ENCODE measurements around the gene FAM110D. TPM values are rescaled to one million over a fixed set of nuclear protein-coding genes. Genes with fewer than 3 reads are reported as not detected.

FAM110D gene
- polyA plus RNA-seq, 1 experiment, result not detected

DNA sequence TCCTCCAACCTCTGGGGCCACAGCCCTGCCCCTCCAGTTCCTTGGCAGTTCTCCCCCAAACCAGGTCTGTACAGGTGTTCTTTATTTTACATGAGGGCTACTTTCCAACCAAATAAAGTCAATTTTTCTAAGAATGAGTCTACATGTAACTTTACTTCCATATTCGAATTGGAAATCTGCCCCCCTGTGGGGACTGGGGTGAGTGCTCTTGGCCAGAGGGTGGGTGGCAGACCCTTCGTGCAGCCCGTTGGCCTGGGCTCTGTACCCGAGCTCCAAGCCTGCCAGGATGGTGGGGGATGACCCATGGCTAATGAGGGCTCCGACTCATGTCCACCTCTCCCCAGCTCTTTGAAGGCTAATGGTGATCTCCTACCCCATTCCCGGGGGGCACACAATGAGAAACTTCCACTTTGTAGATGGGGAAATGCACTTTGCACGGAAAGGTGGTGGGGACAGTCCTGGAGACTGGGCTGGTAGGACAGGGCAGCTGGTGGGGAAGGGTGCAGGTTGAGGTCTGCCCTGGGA is 30.9 kb downstream of the FAM110D start:
- ChIA-PET POLR2A (interaction anchor here (0.6 kb wide), 1 partner anchor 121 kb away, joined by 5 read pairs; no protein-coding TSS in a partner anchor), CTCF (interaction anchor here (1.0 to 1.5 kb wide), 3 partner anchors 45 to 201 kb away, joined by 3 to 6 read pairs (median 4); no protein-coding TSS in a partner anchor)
- no peaks in the 10 kb centered on the region for H3K36me3 ChIP-seq (ENCODE audit: control insufficient read depth, insufficient read depth, low read length)
- H3K4me3 ChIP-seq (ENCODE audit: low read depth, low read length), result no peak overlapping the region
- TF ChIP-seq, protein P1, sequence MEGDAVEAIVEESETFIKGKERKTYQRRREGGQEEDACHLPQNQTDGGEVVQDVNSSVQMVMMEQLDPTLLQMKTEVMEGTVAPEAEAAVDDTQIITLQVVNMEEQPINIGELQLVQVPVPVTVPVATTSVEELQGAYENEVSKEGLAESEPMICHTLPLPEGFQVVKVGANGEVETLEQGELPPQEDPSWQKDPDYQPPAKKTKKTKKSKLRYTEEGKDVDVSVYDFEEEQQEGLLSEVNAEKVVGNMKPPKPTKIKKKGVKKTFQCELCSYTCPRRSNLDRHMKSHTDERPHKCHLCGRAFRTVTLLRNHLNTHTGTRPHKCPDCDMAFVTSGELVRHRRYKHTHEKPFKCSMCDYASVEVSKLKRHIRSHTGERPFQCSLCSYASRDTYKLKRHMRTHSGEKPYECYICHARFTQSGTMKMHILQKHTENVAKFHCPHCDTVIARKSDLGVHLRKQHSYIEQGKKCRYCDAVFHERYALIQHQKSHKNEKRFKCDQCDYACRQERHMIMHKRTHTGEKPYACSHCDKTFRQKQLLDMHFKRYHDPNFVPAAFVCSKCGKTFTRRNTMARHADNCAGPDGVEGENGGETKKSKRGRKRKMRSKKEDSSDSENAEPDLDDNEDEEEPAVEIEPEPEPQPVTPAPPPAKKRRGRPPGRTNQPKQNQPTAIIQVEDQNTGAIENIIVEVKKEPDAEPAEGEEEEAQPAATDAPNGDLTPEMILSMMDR (IDR thresholded peaks at IDR 0.05; ENCODE audit: insufficient read depth, low read depth, low read length), result no peak
- no peaks in the 10 kb centered on the region for H3K27me3 ChIP-seq (ENCODE audit: control insufficient read depth, insufficient read depth, low read length)
- no peak for DNase-seq (ENCODE audit: low read depth)

DNA sequence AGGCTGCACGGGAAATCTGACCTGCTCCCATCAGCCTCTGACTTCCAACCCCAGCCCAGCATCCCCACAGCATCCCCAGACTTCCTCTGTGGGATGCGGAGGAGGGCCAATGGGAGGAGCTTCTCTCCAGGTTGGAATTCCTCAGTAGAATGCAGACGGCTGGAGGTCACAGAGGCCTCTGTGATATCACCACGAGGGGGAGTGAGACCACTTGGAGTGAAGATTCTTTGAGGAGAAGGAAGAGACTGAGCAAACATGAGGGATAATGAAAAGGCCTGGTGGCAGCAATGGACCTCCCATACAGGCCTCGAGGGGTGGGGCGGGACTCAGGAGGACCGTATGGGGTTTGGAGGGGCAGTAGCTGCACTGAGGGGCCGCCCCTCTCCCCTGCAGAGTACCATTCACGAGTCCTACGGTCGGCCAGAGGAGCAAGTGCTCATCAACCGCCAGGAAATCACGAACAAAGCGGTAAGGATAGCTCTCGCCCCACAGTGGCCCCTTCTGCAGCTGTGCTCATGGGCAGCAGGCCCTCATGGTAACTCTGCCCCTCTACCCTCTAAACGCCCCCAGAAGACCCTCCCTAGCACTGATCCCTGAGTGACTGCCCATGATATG is 31.6 kb downstream of the FAM110D start, which contains the start of gene CATSPER4:
TSS of gene CATSPER4 (plus strand) at position 230 of the 615 bp plus-strand sequence. CDS start at position 256, 26 bp downstream.
- Histone ChIP-seq H3K4me3 (ENCODE audit: low read depth, low read length) (no peak within 1 kb of the TSS), H3K36me3 (ENCODE audit: control insufficient read depth, insufficient read depth, low read length) (no peaks in the 10 kb centered on the region), H3K27me3 (ENCODE audit: control insufficient read depth, insufficient read depth, low read length) (no peaks in the 10 kb centered on the region)
- TF ChIP-seq, protein P1 (IDR thresholded peaks at IDR 0.05; ENCODE audit: insufficient read depth, low read depth, low read length), result no peak
- ChIA-PET CTCF (interaction anchor here (1.0 to 1.5 kb wide), 3 partner anchors 46 to 201 kb away, joined by 3 to 6 read pairs (median 4); no protein-coding TSS in a partner anchor), POLR2A (interaction anchor here (0.6 kb wide), 1 partner anchor 120 kb away, joined by 5 read pairs; no protein-coding TSS in a partner anchor)
- no peak for DNase-seq (ENCODE audit: low read depth)

DNA sequence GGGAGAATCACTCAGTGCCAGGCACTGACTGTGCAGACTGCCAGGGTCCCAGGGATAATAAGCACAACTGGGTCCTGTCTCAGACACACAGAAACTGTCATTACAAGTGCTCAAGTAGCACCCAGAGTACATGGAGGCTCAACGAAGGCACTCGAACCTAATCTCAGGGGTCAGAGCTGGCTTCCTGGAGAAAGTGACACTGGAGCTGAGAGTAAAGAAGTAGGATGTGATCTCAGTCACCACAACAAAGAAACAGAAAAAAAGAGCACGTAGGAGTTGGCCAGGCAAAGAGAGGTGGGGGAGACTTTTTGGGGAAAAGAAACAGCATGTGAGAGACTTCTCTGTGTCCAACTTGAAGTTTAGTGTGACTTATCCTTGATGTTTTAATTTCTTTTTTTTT is 32.9 kb downstream of the FAM110D start:
- no peak overlapping the region for H3K4me3 ChIP-seq (ENCODE audit: low read depth, low read length)
- POLR2A ChIA-PET, result no interaction called here
- no peak for DNase-seq (ENCODE audit: low read depth)
- CTCF ChIA-PET, result no interaction called here
- TF ChIP-seq, protein P1 (IDR thresholded peaks at IDR 0.05; ENCODE audit: insufficient read depth, low read depth, low read length), result no peak
- no peaks in the 10 kb centered on the region for H3K27me3 ChIP-seq (ENCODE audit: control insufficient read depth, insufficient read depth, low read length)
- H3K36me3 ChIP-seq (ENCODE audit: control insufficient read depth, insufficient read depth, low read length), result no peaks in the 10 kb centered on the region

DNA sequence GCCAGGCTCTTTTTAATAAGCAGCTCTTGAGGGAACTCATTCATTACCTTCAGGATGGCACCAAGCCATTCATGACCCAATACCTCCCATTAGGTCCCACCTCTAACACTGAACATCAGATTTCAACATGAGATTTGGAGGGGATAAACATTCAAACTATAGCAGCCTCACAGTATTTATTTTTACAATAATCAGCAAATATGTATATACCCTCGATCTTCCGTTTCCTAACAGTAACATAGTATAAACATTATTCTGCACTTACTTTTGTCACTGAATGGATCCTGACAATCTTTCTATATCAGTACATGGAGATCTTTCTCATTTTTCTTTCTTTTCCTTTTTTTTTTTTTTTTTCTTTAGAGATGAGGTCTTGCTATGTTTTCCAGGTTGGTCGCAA is 36.9 kb downstream of the FAM110D start:
- no peak for DNase-seq (ENCODE audit: low read depth)
- CTCF ChIA-PET, result interaction anchor here (1.0 kb wide), 1 partner anchor 14 kb away, joined by 3 read pairs; no protein-coding TSS in a partner anchor
- TF ChIP-seq, protein P1 (IDR thresholded peaks at IDR 0.05; ENCODE audit: insufficient read depth, low read depth, low read length), result no peak
- POLR2A ChIA-PET, result no interaction called here
- no peaks in the 10 kb centered on the region for H3K36me3 ChIP-seq (ENCODE audit: control insufficient read depth, insufficient read depth, low read length)
- no peak overlapping the region for H3K4me3 ChIP-seq (ENCODE audit: low read depth, low read length)
- no peaks in the 10 kb centered on the region for H3K27me3 ChIP-seq (ENCODE audit: control insufficient read depth, insufficient read depth, low read length)

DNA sequence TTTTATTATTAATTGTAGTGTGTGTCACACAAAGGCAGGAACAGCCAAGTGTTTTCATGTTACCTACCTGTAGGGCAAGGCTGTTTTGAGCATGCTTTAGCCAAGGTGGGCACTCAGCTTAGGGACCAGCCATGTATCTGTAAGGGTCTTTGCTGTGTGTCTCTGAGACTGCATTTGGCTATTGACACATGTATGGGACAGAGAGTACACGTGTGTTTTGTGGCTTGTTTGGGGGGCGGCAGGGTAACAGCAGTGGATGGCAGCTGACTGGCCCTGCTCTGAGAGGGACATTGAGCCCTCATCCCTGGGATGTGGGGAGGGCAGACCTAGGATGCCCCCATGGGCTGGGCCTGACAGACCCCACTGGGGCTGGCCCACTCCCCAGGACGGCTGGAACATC is 38.4 kb downstream of the FAM110D start:
- H3K36me3 ChIP-seq (ENCODE audit: control insufficient read depth, insufficient read depth, low read length), result no peaks in the 10 kb centered on the region
- no peaks in the 10 kb centered on the region for H3K27me3 ChIP-seq (ENCODE audit: control insufficient read depth, insufficient read depth, low read length)
- ChIA-PET POLR2A (no interaction called here), CTCF (interaction anchor here (1.5 kb wide), 1 partner anchor 37 kb away, joined by 3 read pairs; the partner anchor contains the start of gene CEP85)
- TF ChIP-seq, protein P1 (IDR thresholded peaks at IDR 0.05; ENCODE audit: insufficient read depth, low read depth, low read length), result no peak
- no peak for DNase-seq (ENCODE audit: low read depth)
- no peak overlapping the region for H3K4me3 ChIP-seq (ENCODE audit: low read depth, low read length)
